Posterior vena cava (tissue), 2 donors: ENCODE measurements around the gene NKAIN2. TPM values are rescaled to one million over a fixed set of nuclear protein-coding genes. Genes with fewer than 3 reads are reported as not detected.
"Not testable (repeated sequence)": the region's sequence is repeated elsewhere in the genome, so short reads cannot be mapped to it uniquely, and the experiment has no call there.

ENCODE experiments used
- DNase-seq: peaks from one replicate; pipeline ENCODE4 v3.0.0-alpha.2; 2020; ENCODE audit warnings: low spot score
- intact Hi-C, 2 donors: fragments of 100-400 bp; cut with DNase I; formaldehyde crosslinking; loops; one replicate each; pipeline versions ENCODE4 v1.14.1 to v1.14.2; 2022 to 2023
- total RNA-seq, 2 donors: library from RNA; stranded (reverse); fragmentation: NEBNext Ultra II Directional; extraction: Animal tissue kit (Norgen Biotek cat#: 25700); gene quantifications; one replicate each; pipeline ENCODE4 v1.2.1, GENCODE V29; 2021
- donor health status: DM: yes; HTN: yes; CAD: no.
- donor health status: DM: yes; HTN: yes; CAD: no.

NKAIN2 gene
- total RNA-seq, 2 donors from 2014 or later, result 0.23 to 0.81 TPM

GRCh38 chr6:124008000-124008987, 204.6 kb downstream of the NKAIN2 start:
- no peak for DNase-seq
- intact Hi-C loops, result no loop called here

- intact Hi-C loops, result no loop called here
These were observed 205.5 kb downstream of the NKAIN2 start for GRCh38 chr6:124008988-124009765.

GRCh38 chr6:124010574-124010973, 206.9 kb downstream of the NKAIN2 start:
- no peak for DNase-seq
- intact Hi-C loops, result no loop called here

More at GRCh38 chr6:124008988-124009765, 205.5 kb downstream of the NKAIN2 start:
- no peak for DNase-seq

GRCh38 chr6:124011180-124011579, 207.5 kb downstream of the NKAIN2 start:
- intact Hi-C loops, result no loop called here

GRCh38 chr6:124022051-124022450, 218.4 kb downstream of the NKAIN2 start:
- intact Hi-C loops, DNase-seq: not testable (repeated sequence)

More at GRCh38 chr6:124011180-124011579, 207.5 kb downstream of the NKAIN2 start:
- DNase-seq, result no peak

- no peak for DNase-seq
- intact Hi-C loops, result no loop called here
These were observed 219.0 kb downstream of the NKAIN2 start for GRCh38 chr6:124022641-124023040.

GRCh38 chr6:124026694-124027093, 223.0 kb downstream of the NKAIN2 start:
- no peak for DNase-seq
- intact Hi-C loops, result no loop called here

GRCh38 chr6:124027392-124027791, 223.7 kb downstream of the NKAIN2 start:
- intact Hi-C loops, result no loop called here
- no peak for DNase-seq

GRCh38 chr6:124028117-124028516, 224.5 kb downstream of the NKAIN2 start:
- intact Hi-C loops, result no loop called here
- no peak for DNase-seq

GRCh38 chr6:124029567-124029966, 225.9 kb downstream of the NKAIN2 start:
- intact Hi-C loops, result no loop called here
- DNase-seq, result no peak

- no peak for DNase-seq
- intact Hi-C loops, result no loop called here
These were observed 229.8 kb downstream of the NKAIN2 start for GRCh38 chr6:124033501-124033900.

GRCh38 chr6:124036384-124036783, 232.7 kb downstream of the NKAIN2 start:
- intact Hi-C loops, result no loop called here

GRCh38 chr6:124040655-124041054, 237.0 kb downstream of the NKAIN2 start:
- intact Hi-C loops, result no loop called here
- no peak for DNase-seq

More at GRCh38 chr6:124036384-124036783, 232.7 kb downstream of the NKAIN2 start:
- DNase-seq, result no peak

- DNase-seq, result no peak
- intact Hi-C loops, result no loop called here
These were observed 248.5 kb downstream of the NKAIN2 start for GRCh38 chr6:124052120-124052519.

- intact Hi-C loops, result no loop called here
- DNase-seq, result no peak
These were observed 249.7 kb downstream of the NKAIN2 start for GRCh38 chr6:124053315-124053714.

GRCh38 chr6:124054034-124054433, 250.4 kb downstream of the NKAIN2 start:
- no peak for DNase-seq
- intact Hi-C loops, result no loop called here

GRCh38 chr6:124055395-124055794, 251.7 kb downstream of the NKAIN2 start:
- no peak for DNase-seq
- intact Hi-C loops, result no loop called here

GRCh38 chr6:124055963-124056362, 252.3 kb downstream of the NKAIN2 start:
- intact Hi-C loops, result no loop called here
- no peak for DNase-seq

GRCh38 chr6:124056407-124057334, 253.0 kb downstream of the NKAIN2 start:
- DNase-seq, result no peak
- intact Hi-C loops, result no loop called here
